GM04504 (cell line): ENCODE results near the gene SLC4A7.

Experiments
- DNase-seq: peaks from one replicate; pipeline ENCODE4 v3.0.0-alpha.2; 2012; ENCODE audit warnings: low read depth

SLC4A7 gene

DNA sequence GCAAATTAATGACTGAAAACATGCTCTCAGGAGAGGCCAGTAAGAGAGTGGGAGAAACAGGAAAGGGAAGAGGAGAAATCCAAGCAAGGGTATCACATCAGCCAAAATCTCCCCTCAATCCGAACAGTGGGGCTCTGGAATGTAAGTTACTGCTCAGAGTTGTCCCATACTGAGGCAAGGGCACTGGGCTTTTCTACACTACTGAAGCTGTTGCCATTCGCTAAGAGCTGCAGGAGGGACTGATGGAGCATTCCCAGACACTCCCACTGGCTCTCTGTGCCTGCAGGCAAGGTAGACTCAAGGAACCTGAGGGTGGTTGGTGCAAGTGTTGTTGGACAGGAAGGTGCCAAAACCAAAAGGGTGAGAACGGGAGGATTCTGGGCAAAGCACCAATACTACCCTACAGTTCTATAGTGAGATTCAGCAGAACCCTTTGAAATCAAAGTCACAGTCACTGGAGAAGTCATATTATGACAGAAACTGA, 161.1 kb downstream of the SLC4A7 start:
- no peak for DNase-seq
